GM23338 (cell line): ENCODE results near the gene PRSS2.

Experiments
- CREB1 ChIP-seq: fragments of 250-450 bp; sonication (Bioruptor Pico); IDR thresholded peaks from 2 replicates; pipeline ENCODE4 v1.5.0; 2020; ENCODE audit warnings: low read depth, mild to moderate bottlenecking, moderate library complexity
- CTCF ChIP-seq, 2 experiments: fragments of 200-600 bp in 1 of 2; sonication (generic) in 1 of 2; conservative IDR thresholded peaks; 2 replicates each; pipeline versions ENCODE4 v1.5.1 to v1.6.1; 2016 to 2017; ENCODE audit warnings: antibody characterized with exemption in 2 of 2, low read depth in 2 of 2, mild to moderate bottlenecking in 2 of 2, moderate library complexity in 1 of 2
- ETS1 ChIP-seq: IDR thresholded peaks from 2 replicates; pipeline ENCODE4 v1.6.1; 2016; ENCODE audit warnings: antibody characterized with exemption
- EZH2 ChIP-seq: fragments of 200-600 bp; sonication (generic); IDR thresholded peaks from one replicate; pipeline ENCODE4 v1.8.0; 2017; ENCODE audit warnings: antibody characterized with exemption, mild to moderate bottlenecking, low read depth; ENCODE audit not compliant: unreplicated experiment
- EZH2phosphoT487 ChIP-seq: fragments of 200-600 bp; sonication (generic); IDR thresholded peaks from one replicate; pipeline ENCODE4 v1.8.1; 2018; ENCODE audit warnings: antibody characterized with exemption; ENCODE audit not compliant: unreplicated experiment
- JUNB ChIP-seq: IDR thresholded peaks from one replicate; pipeline ENCODE4 v1.6.1; 2016; ENCODE audit warnings: antibody characterized with exemption; ENCODE audit not compliant: unreplicated experiment
- POLR2AphosphoS5 ChIP-seq: IDR thresholded peaks from 2 replicates; pipeline ENCODE4 v1.6.1; 2016; ENCODE audit warnings: antibody characterized with exemption, low read depth
- REST ChIP-seq: IDR thresholded peaks from one replicate; pipeline ENCODE4 v1.6.1; 2018; ENCODE audit warnings: antibody characterized with exemption; ENCODE audit not compliant: unreplicated experiment
- ZNF114 ChIP-seq: fragments of 250-450 bp; sonication (Bioruptor Pico); IDR thresholded peaks from 2 replicates; pipeline ENCODE4 v1.5.0; 2020; ENCODE audit warnings: mild to moderate bottlenecking, moderate library complexity
- ZNF331 ChIP-seq: fragments of 250-450 bp; sonication (Bioruptor Pico); IDR thresholded peaks from 2 replicates; pipeline ENCODE4 v1.5.0; 2020; ENCODE audit warnings: low read depth, mild to moderate bottlenecking, moderate library complexity

GRCh38 chr7:142790555-142790954 lies 19.8 kb downstream of the PRSS2 start:
- no peak for TF ChIP-seq EZH2
- TF ChIP-seq CTCF (conservative IDR thresholded peaks at IDR 0.05; ENCODE audit: low read depth in 2 of 2) = no peak
- no peak for TF ChIP-seq ZNF114 (CRISPR knock-in tag)
- no peak for TF ChIP-seq POLR2AphosphoS5
- TF ChIP-seq CREB1 (CRISPR knock-in tag) = no peak
- no peak for TF ChIP-seq EZH2phosphoT487
- TF ChIP-seq JUNB = no peak
- no peak for TF ChIP-seq REST
- no peak for TF ChIP-seq ZNF331 (CRISPR knock-in tag)
- TF ChIP-seq ETS1 = no peak
